Measurements from ENCODE around the gene TAX1BP3. TPM values are rescaled to one million over a fixed set of nuclear protein-coding genes. Genes with fewer than 3 reads are reported as not detected.

Gene TAX1BP3
- total and polyA plus RNA-seq, 9 of the 15 experiments (the other 6 are each of a cell fraction or from before 2014, with no cell fraction given): 0.99 to 14.5 (median 6.2) TPM

GRCh38 chr17:3712811-3713463, 44.6 kb upstream of the TAX1BP3 start (continued):
- TF ChIP-seq TRIM25 (IDR thresholded peaks at IDR 0.05; ENCODE audit: borderline replicate concordance) (no peak), ZNF280A (IDR thresholded peaks at IDR 0.05; ENCODE audit: low read depth, partially characterized antibody) (no peak), TRIM24 (IDR thresholded peaks at IDR 0.05) (no peak), KLF13 (tag; IDR thresholded peaks at IDR 0.05; ENCODE audit: borderline replicate concordance, low read depth) (no peak), MAX (CRISPR knock-in tag; IDR thresholded peaks at IDR 0.05) (no peak), ZBTB40 (IDR thresholded peaks at IDR 0.05) (no peak), ZBTB40 (CRISPR knock-in tag; IDR thresholded peaks at IDR 0.05) (no peak), ZC3H8 (IDR thresholded peaks at IDR 0.05) (no peak), ARID3A (IDR thresholded peaks at IDR 0.05; ENCODE audit: borderline replicate concordance, low read depth, low read length) (no peak), CBX5 (IDR thresholded peaks at IDR 0.05; ENCODE audit: borderline replicate concordance, low read depth) (no peak), ZNF655 (CRISPR knock-in tag; IDR thresholded peaks at IDR 0.05) (no peak)

All from K562 (cell line).